WERI-Rb-1 (cell line): Measurements from ENCODE around the gene TULP4.
A peak's percentile ranks its signal among the peaks of the same experiment; 100 is the strongest.

Experiments
- DNase-seq: peaks from one replicate; pipeline ENCODE4 v3.0.0-alpha.2; 2020
- H3K27ac ChIP-seq: fragments of 250-450 bp; sonication (Bioruptor Pico); 2 replicates; pipeline ENCODE4 v1.5.1; 2020; ENCODE audit warnings: mild to moderate bottlenecking, moderate library complexity
- H3K27me3 ChIP-seq: fragments of 250-450 bp; sonication (Bioruptor Pico); 2 replicates; pipeline ENCODE4 v1.5.1; 2021; ENCODE audit warnings: mild to moderate bottlenecking, low read depth, moderate library complexity; ENCODE audit not compliant: insufficient read depth, severe bottlenecking
- H3K36me3 ChIP-seq: fragments of 250-450 bp; sonication (Bioruptor Pico); 2 replicates; pipeline ENCODE4 v1.5.1; 2020; ENCODE audit warnings: mild to moderate bottlenecking, moderate library complexity
- H3K4me3 ChIP-seq: 2 replicates; pipeline ENCODE4 v1.5.1; 2011; ENCODE audit warnings: low read depth, mild to moderate bottlenecking, control low read depth, low read length
- H3K9me3 ChIP-seq: fragments of 250-450 bp; sonication (Bioruptor Pico); 2 replicates; pipeline ENCODE4 v1.5.1; 2021; ENCODE audit warnings: mild to moderate bottlenecking, moderate library complexity; ENCODE audit not compliant: severe bottlenecking
- TF ChIP-seq, protein P1 (sequence below): IDR thresholded peaks from 2 replicates; pipeline ENCODE4 v1.5.1; 2011; ENCODE audit warnings: low read depth, mild to moderate bottlenecking, control low read depth, inconsistent platforms, low read length

Gene TULP4

GRCh38 chr6:158487495-158487894 is 175.2 kb downstream of the TULP4 start:
- no peak for DNase-seq
- H3K27me3 ChIP-seq, result no peaks in the 10 kb centered on the region
- no peak overlapping the region for H3K4me3 ChIP-seq
- TF ChIP-seq, protein P1, sequence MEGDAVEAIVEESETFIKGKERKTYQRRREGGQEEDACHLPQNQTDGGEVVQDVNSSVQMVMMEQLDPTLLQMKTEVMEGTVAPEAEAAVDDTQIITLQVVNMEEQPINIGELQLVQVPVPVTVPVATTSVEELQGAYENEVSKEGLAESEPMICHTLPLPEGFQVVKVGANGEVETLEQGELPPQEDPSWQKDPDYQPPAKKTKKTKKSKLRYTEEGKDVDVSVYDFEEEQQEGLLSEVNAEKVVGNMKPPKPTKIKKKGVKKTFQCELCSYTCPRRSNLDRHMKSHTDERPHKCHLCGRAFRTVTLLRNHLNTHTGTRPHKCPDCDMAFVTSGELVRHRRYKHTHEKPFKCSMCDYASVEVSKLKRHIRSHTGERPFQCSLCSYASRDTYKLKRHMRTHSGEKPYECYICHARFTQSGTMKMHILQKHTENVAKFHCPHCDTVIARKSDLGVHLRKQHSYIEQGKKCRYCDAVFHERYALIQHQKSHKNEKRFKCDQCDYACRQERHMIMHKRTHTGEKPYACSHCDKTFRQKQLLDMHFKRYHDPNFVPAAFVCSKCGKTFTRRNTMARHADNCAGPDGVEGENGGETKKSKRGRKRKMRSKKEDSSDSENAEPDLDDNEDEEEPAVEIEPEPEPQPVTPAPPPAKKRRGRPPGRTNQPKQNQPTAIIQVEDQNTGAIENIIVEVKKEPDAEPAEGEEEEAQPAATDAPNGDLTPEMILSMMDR, result no peak
- no peak overlapping the region for H3K27ac ChIP-seq
- H3K9me3 ChIP-seq, result no peaks in the 10 kb centered on the region
- peaks cover 35% of the 10 kb centered on the region for H3K36me3 ChIP-seq

DNA sequence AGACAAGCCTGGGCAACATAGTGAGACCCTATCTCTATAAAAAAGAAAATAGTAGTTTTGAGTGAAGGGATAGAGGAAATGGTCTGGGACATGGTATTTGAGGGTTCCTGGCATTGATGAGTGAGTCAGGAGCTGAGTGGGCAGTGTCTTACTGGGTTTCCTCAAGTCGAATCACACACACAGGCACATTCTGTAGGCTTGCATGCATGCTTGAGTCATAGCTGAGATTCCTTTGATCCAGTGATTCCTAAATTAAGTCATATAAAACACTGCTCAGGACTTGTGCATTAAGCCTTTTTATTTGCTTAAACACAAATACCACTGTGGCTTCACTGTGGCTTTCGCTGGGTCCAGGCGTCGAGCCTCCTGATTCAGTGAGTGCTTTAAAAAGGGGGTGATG is 175.8 kb downstream of the TULP4 start:
- DNase-seq, result no peak

DNA sequence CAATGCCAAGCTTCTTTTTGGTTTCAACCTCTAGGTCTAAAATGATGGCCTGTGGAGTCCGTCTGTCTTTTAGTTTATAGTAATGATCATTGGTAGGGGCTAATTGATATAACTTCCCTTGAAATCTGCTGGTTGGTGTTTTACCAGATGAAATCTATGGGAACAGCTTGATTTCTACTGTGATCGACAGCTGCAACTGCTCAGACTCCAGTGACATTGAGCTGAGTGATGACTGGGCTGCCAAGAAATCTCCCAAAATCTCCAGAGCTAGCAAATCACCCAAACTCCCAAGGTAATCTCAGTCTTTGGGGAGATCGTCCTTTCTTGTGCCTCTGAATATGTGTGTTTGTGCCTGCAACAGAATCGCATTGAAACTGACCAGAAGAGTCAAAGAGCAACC is 177.2 kb downstream of the TULP4 start:
- no peak for DNase-seq
- TF ChIP-seq, protein P1, result no peak
- H3K36me3 ChIP-seq, result peaks cover 44% of the 10 kb centered on the region

More for the DNA sequence above, 175.8 kb downstream of the TULP4 start:
- Histone ChIP-seq H3K27me3 (no peaks in the 10 kb centered on the region), H3K36me3 (peaks cover 35% of the 10 kb centered on the region), H3K9me3 (no peaks in the 10 kb centered on the region), H3K27ac (no peak overlapping the region), H3K4me3 (no peak overlapping the region)
- TF ChIP-seq, protein P1, result no peak

GRCh38 chr6:158492881-158493280 is 180.6 kb downstream of the TULP4 start:
- H3K9me3 ChIP-seq, result no peaks in the 10 kb centered on the region
- peaks cover 61% of the 10 kb centered on the region for H3K36me3 ChIP-seq
- H3K4me3 ChIP-seq, result no peak overlapping the region
- H3K27me3 ChIP-seq, result no peaks in the 10 kb centered on the region
- no peak overlapping the region for H3K27ac ChIP-seq
- TF ChIP-seq, protein P1, result no peak
- no peak for DNase-seq

More for the DNA sequence above, 177.2 kb downstream of the TULP4 start:
- Histone ChIP-seq H3K4me3 (no peak overlapping the region), H3K9me3 (no peaks in the 10 kb centered on the region), H3K27ac (no peak overlapping the region), H3K27me3 (no peaks in the 10 kb centered on the region)

DNA sequence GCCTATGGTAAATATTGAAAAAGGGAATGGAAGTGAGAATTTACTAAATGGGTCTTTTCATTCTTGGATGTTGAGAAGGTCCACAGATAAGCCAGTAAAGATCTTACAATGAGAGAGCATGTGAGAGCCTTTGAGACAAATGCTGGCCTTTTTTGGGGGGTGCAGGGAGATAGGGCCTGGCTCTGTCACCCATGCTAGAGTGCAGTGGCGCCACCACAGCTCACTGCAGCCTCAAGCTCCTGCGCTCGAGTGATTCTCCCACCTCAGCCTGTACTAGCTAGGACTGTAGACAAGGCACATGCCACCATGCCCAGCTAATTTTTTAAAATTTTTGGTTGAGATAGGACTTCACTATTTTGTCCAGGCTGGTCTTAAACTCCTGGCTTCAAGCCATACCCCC is 184.4 kb downstream of the TULP4 start:
- Histone ChIP-seq H3K27ac (no peak overlapping the region), H3K4me3 (no peak overlapping the region), H3K36me3 (peaks cover 90% of the 10 kb centered on the region), H3K9me3 (no peaks in the 10 kb centered on the region), H3K27me3 (no peaks in the 10 kb centered on the region)
- TF ChIP-seq, protein P1, result peak; percentile 48
- DNase-seq, result no peak

GRCh38 chr6:158497620-158498019 is 185.4 kb downstream of the TULP4 start:
- no peak for DNase-seq
- no peaks in the 10 kb centered on the region for H3K9me3 ChIP-seq
- no peak overlapping the region for H3K27ac ChIP-seq
- no peak overlapping the region for H3K4me3 ChIP-seq
- H3K27me3 ChIP-seq, result no peaks in the 10 kb centered on the region
- H3K36me3 ChIP-seq, result peaks cover 89% of the 10 kb centered on the region
- TF ChIP-seq, protein P1, result no peak
